Astrocyte (in vitro differentiated cells and primary cell): Measurements from ENCODE around the gene MTERF4.

ENCODE experiments used
- EZH2 ChIP-seq: IDR thresholded peaks from 2 replicates; pipeline ENCODE4 v1.6.1; 2012; ENCODE audit warnings: mild to moderate bottlenecking, low read length, inconsistent platforms; ENCODE audit not compliant: insufficient read depth
- TF ChIP-seq, protein P1 (sequence below): IDR thresholded peaks from 2 replicates; pipeline ENCODE4 v1.5.1; 2011; ENCODE audit warnings: low read depth, mild to moderate bottlenecking, inconsistent platforms, low read length, moderate library complexity; ENCODE audit not compliant: insufficient read depth

DNA sequence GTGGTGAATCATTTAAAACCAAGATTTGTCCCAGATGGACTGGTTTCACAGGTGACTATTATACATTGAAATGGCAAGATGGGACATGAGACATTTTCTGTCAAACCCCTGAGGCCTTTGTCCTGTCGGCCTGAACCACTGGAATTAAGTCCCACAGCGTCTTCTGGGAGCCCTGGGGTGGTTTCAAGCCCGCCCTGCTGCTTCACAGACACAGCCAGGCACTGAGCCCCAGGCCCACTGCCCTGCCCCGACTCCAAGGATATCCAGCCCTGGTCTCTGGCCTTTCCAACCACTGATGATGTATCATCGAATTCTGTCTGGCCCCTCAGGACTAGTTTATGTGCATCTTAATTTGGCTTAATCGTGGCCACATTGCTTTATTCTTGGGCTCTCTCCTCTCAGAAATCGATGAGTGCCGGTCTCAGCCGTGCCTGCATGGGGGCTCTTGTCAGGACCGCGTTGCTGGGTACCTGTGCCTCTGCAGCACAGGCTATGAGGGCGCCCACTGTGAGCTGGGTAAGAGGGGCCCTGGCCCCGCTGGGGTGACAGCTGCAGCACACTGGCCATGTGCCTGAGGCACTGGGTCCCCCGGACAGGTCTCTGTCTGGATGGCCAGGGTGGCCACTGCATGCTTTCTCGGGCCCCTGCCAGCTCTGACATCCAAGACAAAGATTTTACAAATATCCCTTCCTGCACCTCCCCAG lies 39.5 kb downstream of the MTERF4 start:
- no peak for TF ChIP-seq EZH2
- TF ChIP-seq, protein P1, sequence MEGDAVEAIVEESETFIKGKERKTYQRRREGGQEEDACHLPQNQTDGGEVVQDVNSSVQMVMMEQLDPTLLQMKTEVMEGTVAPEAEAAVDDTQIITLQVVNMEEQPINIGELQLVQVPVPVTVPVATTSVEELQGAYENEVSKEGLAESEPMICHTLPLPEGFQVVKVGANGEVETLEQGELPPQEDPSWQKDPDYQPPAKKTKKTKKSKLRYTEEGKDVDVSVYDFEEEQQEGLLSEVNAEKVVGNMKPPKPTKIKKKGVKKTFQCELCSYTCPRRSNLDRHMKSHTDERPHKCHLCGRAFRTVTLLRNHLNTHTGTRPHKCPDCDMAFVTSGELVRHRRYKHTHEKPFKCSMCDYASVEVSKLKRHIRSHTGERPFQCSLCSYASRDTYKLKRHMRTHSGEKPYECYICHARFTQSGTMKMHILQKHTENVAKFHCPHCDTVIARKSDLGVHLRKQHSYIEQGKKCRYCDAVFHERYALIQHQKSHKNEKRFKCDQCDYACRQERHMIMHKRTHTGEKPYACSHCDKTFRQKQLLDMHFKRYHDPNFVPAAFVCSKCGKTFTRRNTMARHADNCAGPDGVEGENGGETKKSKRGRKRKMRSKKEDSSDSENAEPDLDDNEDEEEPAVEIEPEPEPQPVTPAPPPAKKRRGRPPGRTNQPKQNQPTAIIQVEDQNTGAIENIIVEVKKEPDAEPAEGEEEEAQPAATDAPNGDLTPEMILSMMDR, result no peak
